Naive thymus-derived CD8-positive, alpha-beta T cell (primary cell): ENCODE results near the gene SERP1. TPM values are rescaled to one million over a fixed set of nuclear protein-coding genes. Genes with fewer than 3 reads are reported as not detected.

Experiments
- ATAC-seq, 2 donors: fragments of 150-1000 bp; cut with Tn5 transposase in 1 of 2; sonication (Bioruptor Pico), chemical (Tn5 transposase) in 1 of 2; 1 replicate in 1 of 2; 2 replicates in 1 of 2; pipeline ENCODE4 v1.10.0; 2021; ENCODE audit warnings: mild to moderate bottlenecking in 2 of 2, moderate library complexity in 2 of 2
- POLR2A ChIA-PET: fragments of 350-600 bp; sonication (Branson Sonifier 250); formaldehyde crosslinking; loops from one replicate; lab custom pipeline; 2021; ENCODE audit warnings: antibody characterized with exemption; lab: Charles Lee
- DNase-seq, 10 donors: peaks; one replicate each; pipeline versions ENCODE4 v3.0.0 to v3.0.0-alpha.2; 2020 to 2022
- H3K27ac Mint-ChIP-seq, 10 donors: one replicate each; pipeline ENCODE4 v1.8.0; 2020 to 2022; ENCODE audit warnings: mild to moderate bottlenecking in 10 of 10, mixed read lengths in 10 of 10, moderate library complexity in 4 of 10, inconsistent platforms in 1 of 10
- H3K27me3 Mint-ChIP-seq, 5 donors: one replicate each; pipeline ENCODE4 v1.8.0; 2021 to 2022; ENCODE audit warnings: mixed read lengths in 5 of 5
- H3K36me3 Mint-ChIP-seq, 3 donors: one replicate each; pipeline ENCODE4 v1.8.0; 2020 to 2022; ENCODE audit warnings: mixed read lengths in 3 of 3, mild to moderate bottlenecking in 2 of 3, inconsistent platforms in 1 of 3
- H3K4me1 Mint-ChIP-seq, 4 donors: one replicate each; pipeline ENCODE4 v1.8.0; 2021 to 2022; ENCODE audit warnings: mixed read lengths in 4 of 4
- H3K4me3 Mint-ChIP-seq, 10 donors: one replicate each; pipeline ENCODE4 v1.8.0; 2020 to 2022; ENCODE audit warnings: mild to moderate bottlenecking in 10 of 10, mixed read lengths in 10 of 10, moderate library complexity in 6 of 10, inconsistent platforms in 1 of 10
- H3K9me3 Mint-ChIP-seq, 9 donors: one replicate each; pipeline ENCODE4 v1.8.0; 2020 to 2022; ENCODE audit warnings: mixed read lengths in 9 of 9, mild to moderate bottlenecking in 3 of 9, inconsistent platforms in 1 of 9, moderate library complexity in 1 of 9
- polyA plus RNA-seq, 3 donors: library from polyadenylated mRNA; unstranded; fragments of 300-500 nt; fragmentation: Illumina TruSeq; gene quantifications; one replicate each; pipeline ENCODE4 v1.2.3, GENCODE V29; 2021
- total RNA-seq, 8 experiments: library from RNA in 2 of 8; stranded (reverse) in 2 of 8; gene quantifications; one replicate each; pipeline ENCODE4 v1.2.3 and lab custom pipeline; 2021 to 2026

Gene SERP1
- total and polyA plus RNA-seq, 5 experiments from 2014 or later = 114 to 165 (median 121) TPM

DNA sequence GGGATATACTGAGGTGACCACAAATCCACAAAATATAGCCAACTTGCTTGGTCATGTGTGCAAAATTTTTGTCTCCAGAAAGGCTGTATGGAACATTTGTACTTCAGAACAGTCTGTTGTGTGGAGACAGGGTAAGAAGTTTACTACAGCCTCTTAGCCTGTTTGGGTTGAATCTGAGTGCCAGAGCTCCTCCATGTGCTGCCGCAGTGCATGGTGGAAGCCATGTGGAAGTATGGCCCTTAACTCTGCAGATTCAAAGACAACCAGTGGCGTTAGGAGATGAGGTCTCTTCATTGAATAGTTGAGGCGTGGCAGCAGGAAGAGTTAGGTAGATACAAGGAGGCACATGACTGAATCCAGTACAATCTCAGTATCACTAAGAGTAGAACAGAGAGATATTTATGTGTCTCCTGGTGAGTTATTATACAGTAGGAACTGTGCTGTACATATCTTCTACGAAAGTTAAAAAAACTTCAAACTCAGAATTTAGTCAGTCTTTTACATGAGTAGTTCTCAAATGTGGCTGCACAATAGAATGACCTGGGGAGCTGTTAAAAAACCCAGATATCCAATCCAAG is 9.7 kb upstream of the SERP1 start:
- no peaks in the 10 kb centered on the region for H3K27me3 Mint-ChIP-seq
- peaks cover 0 to 75% (median 8%) of the 10 kb centered on the region in 3 donors for H3K36me3 Mint-ChIP-seq
- POLR2A ChIA-PET = interaction anchor here (1.1 to 1.3 kb wide), 2 partner anchors 8 to 10 kb away, joined by 3 to 5 read pairs; partner anchors contain the start of genes EIF2A and SERP1
- H3K9me3 Mint-ChIP-seq = no peaks in the 10 kb centered on the region
- H3K27ac Mint-ChIP-seq = peak overlapping the region in 3 of 10 donors; percentile 3 to 60 (median 13)
- H3K4me1 Mint-ChIP-seq = peaks cover 16 to 43% (median 34%) of the 10 kb centered on the region in 4 donors
- peak overlapping the region in 1 of 10 donors; percentile 20 for H3K4me3 Mint-ChIP-seq
- no peak for DNase-seq
- no peak for ATAC-seq

DNA sequence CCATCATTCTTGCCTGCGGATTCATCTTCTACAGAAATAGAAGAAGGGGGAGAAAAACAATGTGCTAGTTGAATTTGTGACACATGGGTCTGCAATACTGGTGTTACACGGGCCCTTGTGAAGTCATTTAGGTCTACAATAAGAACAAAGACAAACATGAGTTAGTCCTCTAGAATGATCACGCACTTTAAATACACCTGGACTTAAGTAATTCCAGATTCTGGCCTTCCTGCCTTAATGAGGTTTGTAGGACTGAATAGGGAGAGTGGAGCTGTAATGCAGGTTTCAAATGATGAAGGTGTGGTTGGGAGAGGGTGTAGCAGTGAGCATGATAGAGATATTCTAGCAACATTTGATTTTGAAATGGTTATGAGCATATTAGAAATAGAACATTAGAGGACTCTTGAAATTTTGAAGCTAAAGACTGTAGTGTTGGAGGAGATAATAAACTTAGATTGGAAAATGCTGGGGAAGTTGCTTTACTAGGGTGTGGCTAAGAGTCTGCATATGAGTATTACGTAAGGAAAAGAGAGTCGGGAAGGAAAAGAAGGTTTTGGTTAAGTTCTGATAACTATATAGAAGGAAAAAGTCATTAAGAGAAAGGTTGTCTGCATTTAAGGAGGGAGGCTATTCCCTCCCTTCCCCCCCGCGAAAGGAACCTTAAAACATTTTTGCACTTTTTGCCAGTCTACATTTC is 897 bp upstream of the SERP1 start:
- Mint-ChIP-seq H3K27me3 (no peaks in the 10 kb centered on the region), H3K36me3 (peaks cover 0 to 42% (median 0%) of the 10 kb centered on the region in 3 donors)

DNA sequence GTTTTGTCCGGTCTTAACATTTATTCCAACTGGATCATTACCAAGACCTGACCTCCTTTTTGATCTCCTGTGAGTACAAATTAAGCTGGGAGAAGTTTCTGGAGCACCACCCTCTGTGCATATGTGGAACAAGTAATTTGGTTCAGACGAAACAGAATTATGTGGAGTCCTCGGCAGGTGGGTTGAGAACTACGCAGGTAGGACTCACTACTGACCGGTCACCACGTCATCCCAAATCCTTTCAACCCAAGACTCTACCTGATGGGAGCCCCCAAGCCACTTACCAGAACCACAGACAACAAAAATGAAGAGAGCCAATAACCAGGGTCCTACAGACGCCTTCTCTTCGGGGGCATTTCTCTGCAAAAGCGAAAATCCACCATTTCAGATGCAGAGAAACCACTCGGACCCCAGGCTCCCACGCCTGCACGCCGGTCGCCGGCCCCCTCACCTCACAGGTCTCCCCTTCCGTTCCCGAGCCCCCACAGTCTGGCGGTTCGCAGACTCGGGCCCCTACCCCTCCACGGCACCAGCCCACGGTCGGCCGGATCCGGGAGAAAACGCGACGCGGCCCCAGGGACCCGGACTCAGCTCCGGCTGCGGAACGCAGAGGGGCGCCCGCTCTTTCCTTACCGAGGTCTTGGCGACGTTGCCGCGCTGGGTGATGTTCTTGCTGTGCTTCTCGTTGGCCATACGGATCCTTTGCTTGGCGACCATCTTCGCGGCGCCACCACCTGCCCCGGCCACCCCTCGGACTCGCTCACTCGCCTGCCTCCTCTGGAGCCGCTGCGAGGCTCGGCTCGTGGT is 674 bp downstream of the SERP1 start:
- DNase-seq (peak in 8 of 10 donors; percentile 6 to 72 (median 29)), ATAC-seq (peak; percentile 19 to 29)
- POLR2A ChIA-PET = interaction anchor here (1.0 to 4.2 kb wide), 15 partner anchors 8 to 655 kb away, joined by 3 to 58 read pairs (median 5); partner anchors contain the start of genes ERICH6, SELENOT, SIAH2 and TSC22D2
- no peaks in the 10 kb centered on the region for H3K9me3 Mint-ChIP-seq
- peaks cover 25 to 82% (median 74%) of the 10 kb centered on the region in 4 donors for H3K4me1 Mint-ChIP-seq
- peak overlapping the region; percentile 92 to 99 (median 96) for H3K4me3 Mint-ChIP-seq
- H3K27me3 Mint-ChIP-seq = no peaks in the 10 kb centered on the region
- peaks cover 0 to 47% (median 0%) of the 10 kb centered on the region in 3 donors for H3K36me3 Mint-ChIP-seq
- H3K27ac Mint-ChIP-seq = peak overlapping the region; percentile 92 to 100 (median 98)

More for the DNA sequence above, 897 bp upstream of the SERP1 start:
- Mint-ChIP-seq H3K27ac (peak overlapping the region; percentile 97 to 100 (median 98)), H3K4me1 (peaks cover 23 to 76% (median 67%) of the 10 kb centered on the region in 4 donors), H3K9me3 (no peaks in the 10 kb centered on the region), H3K4me3 (peak overlapping the region; percentile 92 to 99 (median 96))
- ATAC-seq (no peak), DNase-seq (no peak)
- POLR2A ChIA-PET = interaction anchor here (0.6 to 4.2 kb wide), 13 partner anchors 10 to 1696 kb away, joined by 3 to 58 read pairs (median 4); partner anchors contain the start of genes ERICH6, SELENOT, SIAH2 and TSC22D2

DNA sequence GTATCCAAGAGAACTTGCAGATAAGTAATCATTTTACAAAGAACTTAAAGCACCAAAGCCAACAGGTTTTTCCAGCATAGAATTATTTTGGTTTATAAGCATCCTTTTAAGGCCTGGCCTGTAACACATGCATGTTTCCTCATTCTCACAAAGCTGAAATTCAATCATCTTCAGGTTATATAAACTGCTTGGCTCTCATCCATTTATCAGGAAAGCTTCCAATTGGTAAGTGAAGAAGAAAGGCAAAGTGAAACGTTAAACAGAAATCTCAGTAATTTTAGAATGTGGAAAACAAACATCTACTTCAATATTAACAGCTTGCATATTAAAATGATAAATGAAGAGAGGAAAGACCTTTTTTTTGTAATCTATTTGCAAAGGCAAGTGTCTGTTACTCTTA is 1.6 kb downstream of the SERP1 start:
- Mint-ChIP-seq H3K36me3 (peaks cover 0 to 46% (median 0%) of the 10 kb centered on the region in 3 donors), H3K27ac (peak overlapping the region; percentile 61 to 99 (median 79)), H3K4me3 (peak overlapping the region; percentile 55 to 99 (median 96)), H3K4me1 (peaks cover 25 to 78% (median 68%) of the 10 kb centered on the region in 4 donors), H3K9me3 (no peaks in the 10 kb centered on the region), H3K27me3 (no peaks in the 10 kb centered on the region)
- POLR2A ChIA-PET = interaction anchor here (0.6 to 4.2 kb wide), 5 partner anchors 13 to 217 kb away, joined by 3 to 58 read pairs (median 5); partner anchors contain the start of genes ERICH6, SELENOT and TSC22D2
- ATAC-seq (no peak), DNase-seq (no peak)

DNA sequence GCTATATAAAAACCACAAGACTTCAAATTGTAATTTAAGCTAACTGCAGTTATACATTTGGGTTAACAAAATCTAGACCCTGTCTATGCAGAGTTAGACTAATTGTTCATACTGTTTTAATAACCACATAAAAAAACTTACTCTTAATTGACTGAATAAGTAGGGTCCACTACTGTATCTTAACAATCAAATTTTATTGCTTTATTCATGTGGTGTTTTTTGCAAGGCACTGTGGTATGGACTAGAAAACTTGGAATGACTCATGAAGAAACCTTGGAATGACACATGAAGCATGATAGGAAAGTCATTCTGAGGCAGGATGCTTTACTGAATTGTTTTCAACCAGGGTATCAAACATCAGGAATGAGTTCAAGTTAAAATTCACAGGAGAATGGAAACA is 2.3 kb downstream of the SERP1 start:
- peak overlapping the region in 9 of 10 donors; percentile 37 to 99 (median 93) for H3K4me3 Mint-ChIP-seq
- no peak for ATAC-seq
- no peaks in the 10 kb centered on the region for H3K9me3 Mint-ChIP-seq
- H3K4me1 Mint-ChIP-seq = peaks cover 26 to 72% (median 64%) of the 10 kb centered on the region in 4 donors
- POLR2A ChIA-PET = interaction anchor here (0.9 to 4.2 kb wide), 4 partner anchors 59 to 218 kb away, joined by 5 to 58 read pairs (median 6); partner anchors contain the start of genes ERICH6, SELENOT and TSC22D2
- DNase-seq = no peak
- peak overlapping the region in 9 of 10 donors; percentile 9 to 99 (median 87) for H3K27ac Mint-ChIP-seq
- H3K36me3 Mint-ChIP-seq = peaks cover 0 to 40% (median 0%) of the 10 kb centered on the region in 3 donors
- H3K27me3 Mint-ChIP-seq = no peaks in the 10 kb centered on the region

DNA sequence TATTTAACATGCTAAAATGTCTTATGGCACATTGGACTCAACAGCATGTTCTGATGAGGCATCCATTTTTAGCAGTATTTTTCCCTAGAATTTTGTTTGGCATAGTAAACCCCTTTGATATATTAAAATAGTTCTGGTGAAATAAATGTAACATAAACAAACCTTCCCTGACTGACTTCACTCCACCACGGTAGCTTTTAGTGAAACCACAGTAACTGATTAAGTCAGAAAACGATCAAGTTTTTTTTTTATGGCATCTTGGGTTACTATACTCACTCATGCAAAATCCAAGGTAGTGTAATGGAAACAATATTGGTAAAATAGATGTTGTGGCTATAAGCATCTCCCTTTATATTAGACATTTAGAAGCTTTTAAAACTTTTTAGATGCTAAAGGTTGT is 2.8 kb downstream of the SERP1 start:
- Mint-ChIP-seq H3K9me3 (no peaks in the 10 kb centered on the region), H3K27me3 (no peaks in the 10 kb centered on the region), H3K36me3 (peaks cover 0 to 37% (median 0%) of the 10 kb centered on the region in 3 donors), H3K4me1 (peaks cover 26 to 67% (median 60%) of the 10 kb centered on the region in 4 donors), H3K4me3 (peak overlapping the region in 3 of 10 donors; percentile 7 to 92 (median 23)), H3K27ac (peak overlapping the region in 8 of 10 donors; percentile 33 to 98 (median 60))
- POLR2A ChIA-PET = interaction anchor here (2.1 to 4.2 kb wide), 2 partner anchors 134 to 160 kb away, joined by 8 to 58 read pairs; partner anchors contain the start of genes ERICH6 and TSC22D2
- DNase-seq = no peak
- no peak for ATAC-seq

DNA sequence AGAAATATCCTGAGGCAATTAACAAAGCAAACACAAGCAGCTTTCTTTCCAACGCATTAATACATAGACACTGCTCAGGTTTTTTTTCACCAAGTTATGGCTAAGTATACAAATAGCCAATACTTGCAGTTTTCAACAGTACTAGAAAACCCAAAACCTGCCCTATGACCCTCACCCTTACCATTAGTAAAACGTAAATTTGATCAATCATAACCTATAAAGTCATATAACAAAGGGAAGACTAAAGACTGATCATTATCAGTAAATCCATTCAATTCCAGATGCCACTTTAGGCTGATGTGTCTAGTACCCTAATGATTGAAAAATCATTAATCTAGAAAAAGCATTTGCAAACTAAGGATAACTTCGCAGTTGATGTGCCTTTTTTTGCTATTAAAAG is 3.2 kb downstream of the SERP1 start:
- Mint-ChIP-seq H3K27me3 (no peaks in the 10 kb centered on the region), H3K9me3 (no peaks in the 10 kb centered on the region), H3K4me3 (no peak overlapping the region), H3K4me1 (peaks cover 26 to 63% (median 56%) of the 10 kb centered on the region in 4 donors), H3K27ac (peak overlapping the region in 9 of 10 donors; percentile 4 to 97 (median 35)), H3K36me3 (peaks cover 0 to 37% (median 0%) of the 10 kb centered on the region in 3 donors)
- POLR2A ChIA-PET = interaction anchor here (2.1 kb wide), 1 partner anchor 160 kb away, joined by 8 read pairs; the partner anchor contains the start of gene ERICH6
- DNase-seq (no peak), ATAC-seq (no peak)

DNA sequence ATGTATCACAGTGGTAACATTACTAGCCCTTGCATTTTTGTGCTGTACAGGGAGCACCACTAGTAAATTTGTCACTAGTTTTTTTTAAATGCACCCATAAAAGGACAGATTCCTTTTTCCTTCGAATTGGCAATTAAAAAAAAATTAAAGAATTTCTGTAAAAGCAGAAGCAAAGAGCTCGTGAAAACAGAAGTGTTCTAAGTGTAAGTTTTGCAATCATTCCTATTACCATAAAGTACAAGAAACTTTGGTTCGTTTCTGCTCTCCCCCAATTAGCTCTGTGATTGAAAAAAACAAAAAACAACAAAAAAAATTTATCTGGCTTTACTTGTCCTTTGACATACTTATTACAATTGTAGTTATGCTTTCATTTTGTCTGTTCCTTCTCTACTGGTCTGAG is 5.3 kb downstream of the SERP1 start:
- Mint-ChIP-seq H3K27me3 (no peaks in the 10 kb centered on the region), H3K36me3 (peaks cover 0 to 37% (median 0%) of the 10 kb centered on the region in 3 donors), H3K27ac (peak overlapping the region in 9 of 10 donors; percentile 1 to 85 (median 67)), H3K4me1 (peaks cover 19 to 49% (median 43%) of the 10 kb centered on the region in 4 donors), H3K4me3 (no peak overlapping the region), H3K9me3 (no peaks in the 10 kb centered on the region)
- POLR2A ChIA-PET = interaction anchor here (0.9 to 1.0 kb wide), 2 partner anchors 25 to 62 kb away, joined by 3 to 5 read pairs; no protein-coding TSS in a partner anchor
- no peak for ATAC-seq
- no peak for DNase-seq

DNA sequence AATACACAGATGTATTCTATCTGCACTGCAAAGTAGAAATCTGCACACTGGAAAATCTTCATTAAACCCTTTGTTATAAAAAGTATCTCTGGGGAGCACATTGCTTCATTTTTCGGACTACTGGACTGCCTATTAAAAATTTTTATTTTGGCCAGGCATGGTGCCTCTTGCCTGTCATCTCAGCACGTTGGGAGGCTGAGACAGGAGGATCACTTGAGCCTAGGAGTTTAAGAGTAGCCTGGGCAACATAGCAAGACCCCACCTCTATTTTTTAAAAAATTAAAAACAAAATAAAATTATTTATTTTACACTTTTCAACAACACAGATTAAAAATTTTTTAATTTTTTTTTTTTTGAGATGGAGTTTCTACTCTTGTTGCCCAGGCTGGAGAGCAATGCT is 6.0 kb downstream of the SERP1 start:
- Mint-ChIP-seq H3K9me3 (no peaks in the 10 kb centered on the region), H3K4me1 (peaks cover 17 to 43% (median 40%) of the 10 kb centered on the region in 4 donors), H3K27me3 (no peaks in the 10 kb centered on the region), H3K36me3 (peaks cover 0 to 37% (median 0%) of the 10 kb centered on the region in 3 donors), H3K4me3 (no peak overlapping the region), H3K27ac (peak overlapping the region in 4 of 10 donors; percentile 10 to 57 (median 37))
- POLR2A ChIA-PET = no interaction called here
- ATAC-seq (no peak), DNase-seq (no peak)

DNA sequence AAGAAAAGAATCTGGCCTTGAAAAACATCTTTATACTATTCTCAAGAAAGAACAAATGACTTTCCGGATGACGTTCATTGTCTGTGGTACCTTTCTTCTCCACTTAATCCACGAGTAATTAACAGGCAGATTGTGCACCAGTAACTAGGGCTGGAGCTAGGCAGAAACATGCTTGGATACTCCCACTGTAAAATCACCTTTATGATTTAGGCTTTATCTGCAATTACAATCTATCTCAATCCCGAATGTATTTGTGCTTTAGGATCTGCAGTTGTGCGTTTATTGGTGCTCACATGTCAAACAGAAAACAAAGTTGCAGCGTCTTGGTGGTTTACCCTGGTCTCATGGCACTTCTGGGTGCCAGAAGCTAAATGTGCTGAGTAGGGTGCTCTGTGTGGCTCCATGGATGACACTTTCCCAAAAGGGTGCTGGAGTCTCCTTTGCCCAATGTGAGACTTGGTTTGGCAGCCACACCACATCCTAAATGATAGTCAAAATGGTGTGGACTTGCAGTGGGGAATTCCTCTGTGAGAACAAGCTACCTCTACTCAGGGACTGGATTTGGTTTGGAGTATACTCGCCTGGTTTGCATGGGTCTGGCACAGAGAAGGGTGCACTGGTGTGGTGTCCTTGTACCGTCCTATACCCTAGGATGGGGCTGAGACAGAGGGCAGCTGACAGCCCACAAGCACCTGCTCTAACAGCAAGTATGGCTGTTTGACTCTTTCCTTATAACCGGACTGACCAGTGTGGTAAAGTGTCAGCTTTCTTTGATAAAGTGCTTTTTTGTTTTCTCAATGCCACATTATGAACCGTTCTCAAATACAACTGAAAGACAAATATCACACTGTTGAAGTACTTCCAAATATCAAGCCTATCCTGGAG is 7.7 kb downstream of the SERP1 start:
- peaks cover 0 to 25% (median 0%) of the 10 kb centered on the region in 3 donors for H3K36me3 Mint-ChIP-seq
- ATAC-seq (no peak), DNase-seq (no peak)
- POLR2A ChIA-PET = interaction anchor here (0.8 to 1.2 kb wide), 3 partner anchors 129 to 224 kb away, joined by 3 read pairs; partner anchors contain the start of gene SIAH2
- H3K4me3 Mint-ChIP-seq = no peak overlapping the region
- H3K4me1 Mint-ChIP-seq = peaks cover 14 to 27% (median 24%) of the 10 kb centered on the region in 4 donors
- peak overlapping the region in 6 of 10 donors; percentile 20 to 72 (median 34) for H3K27ac Mint-ChIP-seq
- H3K27me3 Mint-ChIP-seq = no peaks in the 10 kb centered on the region
- no peaks in the 10 kb centered on the region for H3K9me3 Mint-ChIP-seq

DNA sequence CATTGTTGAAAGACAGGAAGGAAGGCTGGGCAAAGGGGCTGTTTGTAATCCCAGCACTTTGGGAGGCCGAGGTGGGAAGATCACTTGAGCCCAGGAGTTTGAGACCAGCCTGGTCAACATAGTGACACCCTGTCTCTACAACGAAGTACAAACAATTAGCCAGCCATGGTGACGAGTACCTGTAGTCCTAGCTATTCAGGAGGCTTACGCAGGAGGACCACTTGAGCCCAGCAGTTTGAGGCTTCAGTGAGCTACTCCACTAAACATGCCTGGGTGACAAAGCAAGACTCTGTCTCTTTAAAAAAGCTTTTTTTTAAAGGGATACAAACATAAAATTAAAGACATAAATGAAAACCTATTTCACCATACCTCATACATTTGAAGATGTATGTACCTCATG is 11.1 kb downstream of the SERP1 start:
- DNase-seq = no peak
- no peaks in the 10 kb centered on the region for H3K9me3 Mint-ChIP-seq
- no peak overlapping the region for H3K4me3 Mint-ChIP-seq
- H3K27ac Mint-ChIP-seq = no peak overlapping the region
- H3K36me3 Mint-ChIP-seq = no peaks in the 10 kb centered on the region
- H3K4me1 Mint-ChIP-seq = peaks cover 0 to 6% (median 4%) of the 10 kb centered on the region in 4 donors
- POLR2A ChIA-PET = no interaction called here
- no peak for ATAC-seq
- H3K27me3 Mint-ChIP-seq = no peaks in the 10 kb centered on the region
